ENCODE results near the gene DTX2.
"Not testable (repeated sequence)": the region's sequence is repeated elsewhere in the genome, so short reads cannot be mapped to it uniquely, and the experiment has no call there.

The DTX2 gene

DNA sequence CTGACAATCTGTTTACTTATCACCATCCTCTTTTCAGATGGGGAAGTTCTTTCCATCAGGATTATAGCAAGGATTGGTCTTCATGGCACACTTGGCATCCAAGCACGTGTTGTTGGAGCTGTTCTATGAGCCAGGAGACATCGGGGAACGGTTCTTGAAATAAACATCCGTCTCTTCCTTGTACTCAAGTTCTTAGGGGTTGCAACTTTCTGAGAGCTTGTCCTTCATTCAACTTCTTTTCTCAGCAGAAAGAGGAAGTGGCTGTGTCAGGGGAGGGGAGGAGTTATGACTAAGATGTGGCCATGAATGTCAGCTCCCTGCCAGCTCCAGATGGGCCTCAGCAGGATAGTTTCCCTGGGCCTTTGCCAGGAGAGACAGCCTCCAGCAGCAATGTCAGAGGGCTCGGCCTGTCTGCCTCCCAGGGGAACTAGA lies 15.9 kb upstream of the DTX2 start:
- not testable (repeated sequence) for H3K23ac ChIP-seq (ENCODE audit: low read length in 2 of 2); H2BK15ac ChIP-seq (ENCODE audit: low read depth, poor library complexity, severe bottlenecking); H4K8ac ChIP-seq (ENCODE audit: low read length); H3K4ac ChIP-seq (ENCODE audit: low read depth in 1 of 2, low read length in 2 of 2); H3K79me1 ChIP-seq (replicated peaks; ENCODE audit: low read length, poor library complexity, severe bottlenecking); H3K4me3 ChIP-seq (ENCODE audit: insufficient read depth in 1 of 2, low read depth in 1 of 2, low read length in 2 of 2); H2BK12ac ChIP-seq (ENCODE audit: low read length in 2 of 2); H3K27me3 ChIP-seq (ENCODE audit: control insufficient read depth in 1 of 2, insufficient read depth in 1 of 2, low read length in 2 of 2); H3K36me3 ChIP-seq (ENCODE audit: control insufficient read depth in 1 of 2, insufficient read depth in 2 of 2, low read depth in 1 of 2, low read length in 2 of 2); H3K18ac ChIP-seq (ENCODE audit: low read depth in 1 of 2, low read length in 2 of 2); H3K4me1 ChIP-seq (ENCODE audit: control insufficient read depth, insufficient read depth, low read depth, low read length); H4K91ac ChIP-seq (ENCODE audit: low read length); H2BK5ac ChIP-seq (ENCODE audit: low read depth, low read length, poor library complexity, severe bottlenecking); H2AK5ac ChIP-seq (ENCODE audit: low read length, severe bottlenecking); H3K9me3 ChIP-seq (ENCODE audit: control insufficient read depth, low read length); H2BK120ac ChIP-seq (ENCODE audit: low read depth, low read length); H3K14ac ChIP-seq (ENCODE audit: low read length in 2 of 2); H2AFZ ChIP-seq (ENCODE audit: low read depth, low read length)
- Histone ChIP-seq H3K4me2 (ENCODE audit: low read length, poor library complexity, severe bottlenecking) (peak overlapping the region; percentile 42), H3K27ac (ENCODE audit: low read length, poor library complexity, severe bottlenecking) (peak overlapping the region; percentile 95), H3K9ac (ENCODE audit: low read length) (peak overlapping the region; percentile 9)
- peak; percentile 79 for DNase-seq
- WGBS, result no CpG with 5 or more reads among the region's 5 CpGs

DNA sequence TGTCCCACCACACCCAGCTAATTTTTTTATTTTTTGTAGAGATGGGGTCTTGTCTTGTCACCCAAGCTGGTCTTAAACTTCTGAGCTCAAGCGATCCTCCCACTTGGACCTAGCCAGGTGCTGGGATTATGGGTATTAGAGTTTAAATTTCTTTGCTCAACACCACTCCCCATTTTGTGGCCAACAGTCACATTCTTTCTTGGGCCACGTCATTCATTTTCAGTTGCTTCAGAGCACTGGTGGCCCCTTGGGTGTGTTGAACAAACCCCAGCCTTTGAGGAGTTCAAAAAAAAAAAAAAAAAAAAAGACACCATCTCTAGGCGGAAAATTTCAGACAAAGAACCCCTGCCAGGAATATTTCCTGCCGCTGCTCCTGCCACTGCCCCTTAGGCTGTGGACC lies 4.5 kb upstream of the DTX2 start:
- not testable (repeated sequence) for H3K4ac ChIP-seq (ENCODE audit: low read depth in 1 of 2, low read length in 2 of 2); H3K9ac ChIP-seq (ENCODE audit: low read length); H3K14ac ChIP-seq (ENCODE audit: low read length in 2 of 2); H2AK5ac ChIP-seq (ENCODE audit: low read length, severe bottlenecking); H3K23ac ChIP-seq (ENCODE audit: low read length in 2 of 2); H2BK15ac ChIP-seq (ENCODE audit: low read depth, poor library complexity, severe bottlenecking); H4K8ac ChIP-seq (ENCODE audit: low read length); H2BK120ac ChIP-seq (ENCODE audit: low read depth, low read length); H3K18ac ChIP-seq (ENCODE audit: low read depth in 1 of 2, low read length in 2 of 2); H3K9me3 ChIP-seq (ENCODE audit: control insufficient read depth, low read length); H2BK5ac ChIP-seq (ENCODE audit: low read depth, low read length, poor library complexity, severe bottlenecking); DNase-seq; H3K4me3 ChIP-seq (ENCODE audit: insufficient read depth in 1 of 2, low read depth in 1 of 2, low read length in 2 of 2); H3K79me1 ChIP-seq (replicated peaks; ENCODE audit: low read length, poor library complexity, severe bottlenecking); H2AFZ ChIP-seq (ENCODE audit: low read depth, low read length); H3K4me2 ChIP-seq (ENCODE audit: low read length, poor library complexity, severe bottlenecking); H4K91ac ChIP-seq (ENCODE audit: low read length); H3K27me3 ChIP-seq (ENCODE audit: control insufficient read depth in 1 of 2, insufficient read depth in 1 of 2, low read length in 2 of 2); H3K36me3 ChIP-seq (ENCODE audit: control insufficient read depth in 1 of 2, insufficient read depth in 2 of 2, low read depth in 1 of 2, low read length in 2 of 2); H3K4me1 ChIP-seq (ENCODE audit: control insufficient read depth, insufficient read depth, low read depth, low read length); H2BK12ac ChIP-seq (ENCODE audit: low read length in 2 of 2); H3K27ac ChIP-seq (ENCODE audit: low read length, poor library complexity, severe bottlenecking)
- no CpG with 5 or more reads among the region's 4 CpGs for WGBS

DNA sequence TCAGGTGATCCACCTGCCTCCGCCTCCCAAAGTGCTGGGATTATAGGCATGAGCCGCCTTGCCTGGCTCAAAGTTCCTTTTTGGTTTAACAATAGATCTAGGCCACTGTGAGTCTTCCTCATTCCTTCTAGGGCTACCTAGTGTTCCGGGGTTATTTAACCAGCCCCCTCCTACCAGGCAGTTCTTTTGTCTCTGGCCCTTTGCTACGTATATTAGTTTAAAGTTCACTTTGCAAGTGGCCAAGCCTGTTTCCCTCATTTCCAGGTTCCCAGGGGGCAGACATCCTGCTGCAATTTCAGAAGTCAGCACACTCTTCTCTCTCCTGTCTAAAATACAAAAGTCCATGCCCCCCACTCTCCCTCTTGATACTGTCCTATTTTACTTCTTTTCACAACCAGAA lies 3.0 kb upstream of the DTX2 start:
- not testable (repeated sequence) for H3K27me3 ChIP-seq (ENCODE audit: control insufficient read depth in 1 of 2, insufficient read depth in 1 of 2, low read length in 2 of 2); H2BK5ac ChIP-seq (ENCODE audit: low read depth, low read length, poor library complexity, severe bottlenecking); H2BK15ac ChIP-seq (ENCODE audit: low read depth, poor library complexity, severe bottlenecking); H3K4me2 ChIP-seq (ENCODE audit: low read length, poor library complexity, severe bottlenecking); H4K8ac ChIP-seq (ENCODE audit: low read length); H3K27ac ChIP-seq (ENCODE audit: low read length, poor library complexity, severe bottlenecking); H3K4ac ChIP-seq (ENCODE audit: low read depth in 1 of 2, low read length in 2 of 2); DNase-seq; H3K4me1 ChIP-seq (ENCODE audit: control insufficient read depth, insufficient read depth, low read depth, low read length); H2AFZ ChIP-seq (ENCODE audit: low read depth, low read length); H3K23ac ChIP-seq (ENCODE audit: low read length in 2 of 2); H2AK5ac ChIP-seq (ENCODE audit: low read length, severe bottlenecking); H3K4me3 ChIP-seq (ENCODE audit: insufficient read depth in 1 of 2, low read depth in 1 of 2, low read length in 2 of 2); H3K9ac ChIP-seq (ENCODE audit: low read length); H2BK120ac ChIP-seq (ENCODE audit: low read depth, low read length); H3K9me3 ChIP-seq (ENCODE audit: control insufficient read depth, low read length); H3K36me3 ChIP-seq (ENCODE audit: control insufficient read depth in 1 of 2, insufficient read depth in 2 of 2, low read depth in 1 of 2, low read length in 2 of 2); H3K18ac ChIP-seq (ENCODE audit: low read depth in 1 of 2, low read length in 2 of 2); H4K91ac ChIP-seq (ENCODE audit: low read length); H3K79me1 ChIP-seq (replicated peaks; ENCODE audit: low read length, poor library complexity, severe bottlenecking); H2BK12ac ChIP-seq (ENCODE audit: low read length in 2 of 2); H3K14ac ChIP-seq (ENCODE audit: low read length in 2 of 2)
- WGBS, result no CpG with 5 or more reads among the region's 4 CpGs

DNA sequence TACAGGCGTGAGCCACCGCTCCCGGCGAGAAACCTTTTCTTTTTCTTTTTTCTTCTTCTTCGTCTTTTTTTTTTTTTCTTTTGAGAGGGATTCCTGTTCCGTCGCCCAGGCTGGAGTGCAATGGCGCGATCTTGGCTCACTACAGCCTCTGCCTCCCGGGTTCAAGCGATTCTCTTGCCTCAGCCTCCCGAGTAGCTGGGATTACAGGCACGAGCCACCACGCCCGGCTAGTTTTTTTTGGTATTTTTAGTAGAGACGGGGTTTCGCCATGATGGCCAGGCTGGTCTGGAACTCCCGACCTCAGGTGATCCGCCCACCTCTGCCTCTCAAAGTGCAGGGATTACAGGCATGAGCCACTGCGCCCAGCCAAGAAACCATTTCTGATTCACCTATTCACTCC lies 742 bp upstream of the DTX2 start:
- not testable (repeated sequence) for H3K27ac ChIP-seq (ENCODE audit: low read length, poor library complexity, severe bottlenecking); H3K9ac ChIP-seq (ENCODE audit: low read length); H3K4me1 ChIP-seq (ENCODE audit: control insufficient read depth, insufficient read depth, low read depth, low read length); H3K23ac ChIP-seq (ENCODE audit: low read length in 2 of 2); H4K8ac ChIP-seq (ENCODE audit: low read length); H3K79me1 ChIP-seq (replicated peaks; ENCODE audit: low read length, poor library complexity, severe bottlenecking); H3K27me3 ChIP-seq (ENCODE audit: control insufficient read depth in 1 of 2, insufficient read depth in 1 of 2, low read length in 2 of 2); H2BK120ac ChIP-seq (ENCODE audit: low read depth, low read length); H3K4me2 ChIP-seq (ENCODE audit: low read length, poor library complexity, severe bottlenecking); DNase-seq; H3K4me3 ChIP-seq (ENCODE audit: insufficient read depth in 1 of 2, low read depth in 1 of 2, low read length in 2 of 2); H4K91ac ChIP-seq (ENCODE audit: low read length); H3K4ac ChIP-seq (ENCODE audit: low read depth in 1 of 2, low read length in 2 of 2); H2AFZ ChIP-seq (ENCODE audit: low read depth, low read length); H3K14ac ChIP-seq (ENCODE audit: low read length in 2 of 2); H2AK5ac ChIP-seq (ENCODE audit: low read length, severe bottlenecking); H3K36me3 ChIP-seq (ENCODE audit: control insufficient read depth in 1 of 2, insufficient read depth in 2 of 2, low read depth in 1 of 2, low read length in 2 of 2); H2BK5ac ChIP-seq (ENCODE audit: low read depth, low read length, poor library complexity, severe bottlenecking); H2BK12ac ChIP-seq (ENCODE audit: low read length in 2 of 2); H3K9me3 ChIP-seq (ENCODE audit: control insufficient read depth, low read length); H2BK15ac ChIP-seq (ENCODE audit: low read depth, poor library complexity, severe bottlenecking); H3K18ac ChIP-seq (ENCODE audit: low read depth in 1 of 2, low read length in 2 of 2)
- no CpG with 5 or more reads among the region's 20 CpGs for WGBS

All from mesenchymal stem cell (in vitro differentiated cells and primary cell).